HG03175 (cell line): ENCODE measurements around the gene MYO5A.

Experiments
- ATAC-seq: cut with Tn5 transposase; IDR thresholded peaks from one replicate; pipeline ENCODE4 v1.9.1; 2021; ENCODE audit warnings: mild to moderate bottlenecking, moderate library complexity; ENCODE audit not compliant: unreplicated experiment

Gene MYO5A

DNA sequence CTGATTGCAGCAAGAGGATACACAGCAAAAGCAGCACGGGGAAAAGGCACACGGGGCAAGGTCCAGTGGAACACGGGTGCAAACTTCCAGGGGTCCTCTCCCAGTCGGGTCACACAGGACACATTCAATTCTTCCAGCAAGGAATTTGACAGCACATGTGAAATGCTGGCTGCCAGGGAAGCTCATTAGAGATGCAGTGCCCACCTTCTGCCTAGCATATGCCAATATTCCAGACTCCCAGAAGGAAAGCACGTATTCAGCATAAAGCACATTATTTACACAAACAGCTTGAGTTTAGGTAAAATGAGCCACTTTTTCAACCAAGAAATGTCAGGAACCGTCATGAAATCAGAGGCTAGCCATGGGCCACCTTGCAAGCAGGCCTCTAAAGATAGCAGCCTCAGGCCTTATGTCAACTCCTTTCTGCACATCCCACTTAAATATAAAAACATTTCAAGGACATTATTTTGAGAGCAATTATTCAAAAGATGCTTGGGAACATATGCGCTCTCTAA is 252.4 kb downstream of the MYO5A start:
- ATAC-seq, result no peak

GRCh38 chr15:52263563-52264282 is 265.0 kb downstream of the MYO5A start:
- ATAC-seq, result no peak

GRCh38 chr15:52262364-52262763 is 266.3 kb downstream of the MYO5A start:
- no peak for ATAC-seq

DNA sequence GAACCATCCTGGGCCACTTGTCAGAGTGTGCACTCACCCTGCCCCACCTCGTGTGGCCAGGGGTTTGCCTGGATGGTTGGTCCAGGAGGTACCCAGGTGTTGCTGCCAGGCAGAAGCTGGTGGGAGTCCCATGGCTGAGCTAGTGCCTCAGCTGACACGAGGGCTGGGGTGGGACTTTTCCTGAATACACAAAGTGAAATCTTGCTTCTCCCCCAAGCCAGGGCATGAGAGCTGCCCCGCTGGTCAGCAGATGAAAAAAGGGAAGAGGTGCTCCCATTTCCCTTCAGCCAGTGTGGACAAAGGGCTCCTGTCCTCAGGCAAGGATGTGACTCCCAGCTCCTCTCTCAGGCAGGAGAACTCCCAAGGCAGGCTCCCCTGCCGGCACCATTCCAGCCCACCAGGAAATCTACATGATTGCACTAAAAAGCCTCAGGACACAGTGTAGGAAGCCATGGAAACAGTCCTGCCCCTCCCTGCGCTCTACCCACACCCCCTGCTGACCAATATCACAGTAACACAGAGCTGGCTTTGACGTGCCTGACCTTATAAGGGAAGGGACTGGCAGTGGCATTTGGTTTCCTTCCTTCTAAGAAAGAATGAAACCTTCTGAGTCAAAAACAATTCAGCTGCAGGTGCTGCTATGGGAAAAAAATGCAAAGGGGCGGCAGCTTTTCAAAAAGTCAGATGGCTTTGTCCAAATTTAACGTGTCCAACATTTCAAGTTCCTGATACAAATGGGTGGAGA is 267.0 kb downstream of the MYO5A start:
- peak; percentile 100 for ATAC-seq

GRCh38 chr15:52261026-52261425 is 267.7 kb downstream of the MYO5A start:
- no peak for ATAC-seq

- ATAC-seq, result no peak
Measured at GRCh38 chr15:52259503-52259902, 269.2 kb downstream of the MYO5A start.

GRCh38 chr15:52258461-52258860 is 270.2 kb downstream of the MYO5A start:
- no peak for ATAC-seq

GRCh38 chr15:52257734-52258062 is 271.0 kb downstream of the MYO5A start:
- no peak for ATAC-seq
